RWPE1 (cell line): Measurements from ENCODE around the gene ITGB4.

Source experiments
- CTCF ChIA-PET: fragments of 350-600 bp; sonication (Branson Sonifier 250); formaldehyde crosslinking; extraction: SDS; loops from one replicate; lab custom pipeline; 2021; lab: Yijun Ruan, JAX
- POLR2A ChIA-PET: fragments of 400-600 bp; formaldehyde crosslinking; extraction: SDS; loops from one replicate; lab custom pipeline; 2020; ENCODE audit warnings: antibody characterized with exemption; ENCODE audit not compliant: low non-redundant PET; lab: Yijun Ruan, JAX
- DNase-seq: peaks from one replicate; pipeline ENCODE4 v3.0.0; 2012; ENCODE audit warnings: low spot score
- H3K27ac ChIP-seq: fragments of 450-650 bp; 2 replicates; pipeline ENCODE4 v1.5.1; 2017
- CTCF ChIP-seq: fragments of 450-650 bp; conservative IDR thresholded peaks from 2 replicates; pipeline ENCODE4 v1.5.1; 2017; ENCODE audit warnings: low read depth, mild to moderate bottlenecking

Gene ITGB4

GRCh38 chr17:75689441-75689873, 31.8 kb upstream of the ITGB4 start:
- CTCF ChIA-PET, result interaction anchor here (0.7 to 2.3 kb wide), 3 partner anchors 10 to 590 kb away, joined by 5 to 12 read pairs (median 8); no protein-coding TSS in a partner anchor
- POLR2A ChIA-PET, result interaction anchor here (1.6 kb wide), 1 partner anchor 32 kb away, joined by 15 read pairs; the partner anchor contains the start of gene ITGB4
- peak; percentile 87 for DNase-seq
- H3K27ac ChIP-seq, result peak overlapping the region; percentile 100
- no peak for TF ChIP-seq CTCF

- no peak for DNase-seq
- H3K27ac ChIP-seq, result peak overlapping the region; percentile 100
- CTCF ChIA-PET, result interaction anchor here (0.5 kb wide), 1 partner anchor 717 kb away, joined by 3 read pairs; no protein-coding TSS in a partner anchor
- POLR2A ChIA-PET, result no interaction called here
- no peak for TF ChIP-seq CTCF
Observed at GRCh38 chr17:75691371-75691791, 29.9 kb upstream of the ITGB4 start.

GRCh38 chr17:75691801-75692626, 29.2 kb upstream of the ITGB4 start:
- TF ChIP-seq CTCF, result no peak
- POLR2A ChIA-PET, result interaction anchor here (2.3 kb wide), 1 partner anchor 29 kb away, joined by 12 read pairs; the partner anchor contains the start of gene ITGB4
- DNase-seq, result no peak
- CTCF ChIA-PET, result interaction anchor here (0.5 to 2.2 kb wide), 3 partner anchors 12 to 717 kb away, joined by 3 to 11 read pairs (median 10); no protein-coding TSS in a partner anchor
- peak overlapping the region; percentile 100 for H3K27ac ChIP-seq

- ChIA-PET CTCF (interaction anchor here (1.5 to 2.2 kb wide), 3 partner anchors 13 to 59 kb away, joined by 4 to 11 read pairs (median 10); partner anchors contain the start of gene SMIM5), POLR2A (interaction anchor here (1.0 to 2.3 kb wide), 2 partner anchors 8 to 28 kb away, joined by 3 to 12 read pairs; partner anchors contain the start of gene ITGB4)
- peak overlapping the region; percentile 100 for H3K27ac ChIP-seq
- TF ChIP-seq CTCF, result no peak
- DNase-seq, result no peak
Observed at GRCh38 chr17:75692976-75693375, 28.3 kb upstream of the ITGB4 start.

- H3K27ac ChIP-seq, result peak overlapping the region; percentile 100
- no peak; the same call in 1 of the 2 replicates for TF ChIP-seq CTCF
- ChIA-PET CTCF (interaction anchor here (0.6 to 2.2 kb wide), 6 partner anchors 14 to 62 kb away, joined by 3 to 11 read pairs (median 4); partner anchors contain the start of gene SMIM5), POLR2A (interaction anchor here (1.0 to 2.3 kb wide), 2 partner anchors 9 to 27 kb away, joined by 3 to 12 read pairs; partner anchors contain the start of gene ITGB4)
- DNase-seq, result peak; percentile 63
Observed at GRCh38 chr17:75693500-75694481, 27.5 kb upstream of the ITGB4 start.
